UCSD-AML1 (cell line): ENCODE data around the gene AGTRAP.

Source experiments
- DNase-seq: peaks from one replicate; lab custom pipeline; 2025; ENCODE audit not compliant: unreplicated experiment; lab: John Stamatoyannopoulos, UW

Gene AGTRAP

DNA sequence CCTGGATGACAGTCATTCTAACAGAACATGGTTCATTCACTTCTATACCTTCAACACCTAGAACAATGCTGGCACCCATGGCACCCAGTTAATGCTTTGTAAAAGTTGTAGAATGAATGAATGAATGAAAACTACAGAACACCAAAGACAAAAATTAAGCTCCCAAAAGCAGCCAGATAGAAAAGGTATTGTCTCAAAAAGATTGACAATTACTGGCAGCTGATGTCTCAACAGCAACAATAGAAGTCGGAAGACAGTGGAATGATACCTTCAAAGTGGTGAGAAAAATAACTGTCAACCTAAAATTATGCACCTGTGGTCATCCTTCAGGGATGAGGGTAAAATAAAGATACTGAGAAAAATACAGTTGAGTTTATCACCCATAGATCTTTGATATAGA lies 21.1 kb downstream of the AGTRAP start:
- DNase-seq, result no peak

DNA sequence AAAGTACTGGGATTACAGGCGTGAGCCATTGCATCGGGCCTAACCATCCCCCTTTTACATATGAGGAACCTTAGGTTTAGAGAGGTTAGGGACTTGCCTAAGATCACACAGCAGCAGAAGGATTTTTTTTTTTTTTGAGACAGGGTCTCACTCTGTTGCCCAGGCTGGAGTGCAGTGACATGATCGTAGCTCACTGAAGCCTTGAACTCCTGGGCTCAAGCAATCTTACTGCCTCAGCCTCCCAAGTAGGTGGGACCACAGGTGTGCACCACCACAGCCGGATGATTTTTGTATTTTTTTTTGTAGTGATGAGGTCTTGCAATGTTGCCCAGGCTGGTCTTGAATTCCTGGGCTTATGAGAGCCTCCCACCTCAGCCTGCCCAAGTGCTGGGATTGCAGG lies 23.9 kb downstream of the AGTRAP start:
- no peak for DNase-seq

DNA sequence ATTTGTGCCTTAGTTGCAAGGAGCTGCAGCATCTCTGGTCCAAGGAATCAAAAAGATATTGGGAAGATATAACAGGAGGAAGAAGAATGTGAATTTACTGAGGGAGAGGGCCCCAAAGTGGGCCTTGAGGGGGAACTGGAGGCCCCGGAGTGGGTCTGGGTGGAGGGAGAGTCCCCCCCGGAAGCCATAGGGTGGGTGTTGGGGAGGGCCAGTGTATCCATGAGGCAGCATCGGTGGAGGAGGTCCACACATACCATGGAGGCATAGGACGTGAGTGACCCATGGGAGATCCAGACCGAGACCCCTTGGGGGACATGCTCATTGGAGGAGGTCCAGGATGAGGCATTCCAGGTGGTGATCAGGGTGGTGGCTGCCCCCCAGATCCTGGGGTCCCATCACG lies 25.3 kb downstream of the AGTRAP start:
- no peak for DNase-seq

DNA sequence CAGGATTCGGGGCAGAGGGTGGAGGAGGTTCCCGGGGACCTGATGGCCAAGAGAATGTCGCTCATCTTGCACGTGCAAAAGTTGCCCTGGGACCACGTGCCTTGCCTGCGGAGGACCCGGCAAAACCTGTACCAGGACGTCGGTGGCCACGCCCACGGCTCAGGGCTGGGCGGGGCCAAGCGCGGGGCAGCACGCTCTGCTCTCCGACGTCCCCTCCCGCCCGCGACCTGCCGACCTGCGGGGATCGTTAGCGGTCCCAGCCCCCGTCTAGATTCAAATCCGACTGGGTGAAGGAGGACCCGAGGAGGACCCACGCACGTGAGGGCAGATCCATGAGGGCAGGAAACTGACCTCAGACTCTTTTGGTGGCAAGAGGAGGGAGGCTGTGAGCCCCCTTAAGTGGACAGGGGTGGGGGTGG lies 26.1 kb downstream of the AGTRAP start, which contains the start of gene C1orf167:
Gene C1orf167, plus strand, starts transcription at position 206 of the 419 bp plus-strand sequence. CDS start 2,208 bp downstream, outside the sequence.
- DNase-seq, result no peak

DNA sequence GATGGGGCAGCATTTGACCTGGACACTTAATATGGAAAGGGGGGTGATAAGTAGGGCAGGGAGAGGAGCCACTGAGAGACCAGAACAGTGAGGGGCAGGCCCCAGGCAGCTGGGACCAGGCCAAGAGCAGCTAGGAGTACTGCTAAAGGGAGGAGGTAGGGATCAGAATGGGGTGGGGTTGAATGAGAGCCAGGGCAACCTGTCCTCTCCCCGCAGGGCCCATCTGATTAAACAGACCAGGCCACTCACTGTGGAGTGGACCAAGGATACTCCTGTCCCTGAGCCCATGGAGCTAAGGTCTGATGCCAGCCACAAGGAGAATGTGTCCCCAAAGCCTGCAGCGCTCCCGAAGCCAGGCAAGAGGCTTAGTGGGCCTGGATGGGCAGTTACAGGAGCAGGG lies 28.2 kb downstream of the AGTRAP start:
- no peak for DNase-seq

DNA sequence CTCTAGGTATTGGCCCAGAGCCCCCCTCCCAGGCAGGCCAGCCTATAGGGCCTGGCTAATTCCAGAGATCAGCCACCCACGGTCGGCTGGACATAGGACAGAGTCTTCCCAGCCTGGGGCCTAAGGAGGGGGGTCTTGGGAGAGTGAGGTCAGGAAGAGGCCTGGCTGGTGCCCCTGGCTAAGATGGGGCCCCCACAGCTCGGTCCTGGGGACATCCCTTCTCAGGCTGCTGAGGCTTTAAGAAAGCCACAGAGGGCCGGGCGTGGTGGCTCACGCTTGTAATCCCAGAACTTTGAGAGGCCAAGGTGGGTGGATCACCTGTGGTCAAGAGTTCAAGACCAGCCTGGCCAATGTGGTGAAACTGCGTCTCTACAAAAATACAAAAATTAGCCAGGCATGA lies 28.6 kb downstream of the AGTRAP start:
- no peak for DNase-seq

DNA sequence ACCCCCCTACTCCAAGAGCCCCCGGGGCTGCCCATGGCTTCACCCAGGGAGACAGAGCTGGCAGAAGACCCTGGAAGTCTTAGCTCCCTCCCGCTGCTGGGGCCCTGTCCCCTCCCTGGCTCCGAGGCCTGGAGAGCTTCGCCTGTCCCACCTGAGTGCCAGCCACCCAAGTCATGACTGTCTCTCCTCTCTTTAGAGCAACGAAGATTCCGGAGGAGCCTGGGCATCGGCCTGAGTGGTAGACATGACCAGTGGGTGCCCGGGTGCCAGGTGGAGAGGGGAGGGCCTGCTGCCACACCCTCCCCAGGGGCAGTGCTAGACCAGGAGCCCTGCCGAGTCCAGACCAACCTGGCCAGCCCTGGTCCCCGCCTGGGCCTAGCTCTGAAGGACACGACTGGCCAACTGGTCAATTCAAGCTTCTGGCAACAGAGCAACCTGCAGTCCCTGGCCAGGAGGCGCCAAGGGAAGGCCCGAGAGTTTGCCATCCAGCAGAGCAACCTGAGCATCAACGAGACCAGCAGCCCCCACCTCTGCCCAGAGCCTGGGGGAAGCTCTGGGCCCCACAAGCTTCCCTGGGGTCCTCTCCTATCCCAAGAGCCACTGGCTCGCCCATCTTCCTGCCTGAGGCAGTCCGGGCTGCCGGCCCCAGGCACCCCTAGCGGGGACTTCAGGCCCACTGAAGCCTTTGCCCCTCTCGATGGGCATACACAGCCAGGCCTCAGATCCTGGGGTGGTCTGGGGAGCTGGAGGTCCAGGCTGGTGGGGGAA lies 29.9 kb downstream of the AGTRAP start:
- no peak for DNase-seq

DNA sequence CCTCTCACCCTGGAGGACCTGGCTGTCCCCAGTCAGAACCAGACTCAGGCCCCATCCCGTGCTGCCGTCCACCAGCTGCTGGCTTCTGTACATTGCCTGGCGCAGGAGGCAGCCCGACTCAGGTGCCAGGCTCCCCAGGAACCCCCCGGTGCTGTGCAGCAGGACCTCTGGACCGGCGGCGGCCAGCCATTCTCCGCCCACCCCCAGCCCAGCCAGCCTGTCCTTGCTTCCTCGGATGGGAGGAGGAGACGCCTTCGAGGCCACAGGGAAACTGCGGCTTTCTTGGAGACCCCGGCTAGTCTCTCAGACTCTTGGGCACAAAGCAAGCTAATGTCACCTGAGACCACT lies 30.5 kb downstream of the AGTRAP start:
- DNase-seq, result no peak

DNA sequence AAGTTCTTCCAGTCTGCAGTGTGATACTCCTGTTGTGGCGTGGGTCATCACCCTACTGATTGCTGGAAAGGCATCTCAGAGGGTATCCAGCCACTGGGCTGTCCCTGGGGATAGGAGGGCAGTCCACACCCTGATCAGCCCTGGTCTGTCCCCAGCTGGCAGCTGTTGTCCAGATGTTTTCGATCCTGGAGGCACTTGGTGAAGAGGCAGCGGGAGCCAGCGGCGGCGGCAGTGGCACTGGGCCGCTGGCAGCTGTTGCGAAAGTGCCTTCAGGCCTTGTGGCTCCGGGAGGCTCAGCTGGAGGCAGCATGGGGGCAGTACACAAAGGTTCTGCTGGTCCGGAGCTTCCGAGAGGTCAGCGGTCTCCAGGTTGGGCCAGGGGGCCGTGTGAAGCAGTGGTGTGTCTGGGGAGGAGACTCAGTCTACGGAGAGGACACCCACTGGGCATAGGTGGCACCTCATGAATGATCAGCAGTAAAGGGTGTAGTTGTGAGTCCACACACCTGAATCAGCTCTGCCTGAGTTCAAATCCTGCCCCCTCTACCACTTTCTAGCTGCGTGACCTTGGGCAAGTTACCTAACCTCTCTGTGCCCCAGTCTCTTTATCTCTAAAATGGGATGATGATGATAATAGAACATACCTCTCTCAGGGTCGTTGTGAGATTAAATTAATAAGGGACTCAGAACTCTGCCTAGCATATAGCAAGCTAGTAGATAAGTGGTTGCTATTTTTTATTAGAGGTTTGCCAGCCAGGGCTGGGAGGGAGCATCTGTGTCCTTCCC lies 32.2 kb downstream of the AGTRAP start:
- DNase-seq, result no peak

DNA sequence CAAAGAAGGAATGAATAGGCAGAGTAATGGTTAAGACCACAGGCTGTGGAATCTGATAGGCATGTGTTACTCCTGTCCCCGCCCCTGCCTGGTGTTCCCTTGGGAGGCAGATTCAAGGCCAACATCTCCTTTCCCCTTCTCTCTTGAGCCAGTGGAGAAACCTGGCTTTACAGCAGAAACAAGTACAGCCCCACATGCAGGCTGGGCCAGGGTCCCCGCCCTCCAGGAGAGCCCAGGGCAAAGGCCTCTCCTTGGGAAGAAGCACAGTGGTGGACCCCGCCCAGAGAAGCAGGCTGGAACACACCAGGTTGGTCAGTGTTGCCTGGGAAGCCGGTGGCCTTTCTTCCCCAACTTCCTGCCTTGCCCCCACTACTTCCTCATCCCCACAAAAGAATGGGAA lies 32.9 kb downstream of the AGTRAP start:
- no peak for DNase-seq

DNA sequence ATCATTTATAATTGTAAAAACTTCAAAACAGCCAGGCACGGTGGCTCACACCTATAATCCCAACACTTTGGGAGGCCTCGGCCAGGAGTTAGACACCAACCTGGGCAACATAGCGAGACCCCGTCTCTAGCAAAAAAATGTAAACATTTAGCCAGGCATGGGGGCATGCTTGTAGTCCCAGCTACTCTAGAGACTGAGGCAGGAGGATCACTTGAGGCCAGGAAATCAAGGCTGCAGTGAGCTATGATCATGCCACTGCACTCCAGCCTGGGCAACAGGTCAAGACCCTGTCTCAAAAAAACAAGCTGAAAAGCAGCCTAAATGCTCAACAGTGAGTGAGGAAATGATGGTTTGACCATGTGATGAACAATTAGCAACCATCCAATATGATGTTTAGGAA lies 33.3 kb downstream of the AGTRAP start:
- DNase-seq, result no peak

DNA sequence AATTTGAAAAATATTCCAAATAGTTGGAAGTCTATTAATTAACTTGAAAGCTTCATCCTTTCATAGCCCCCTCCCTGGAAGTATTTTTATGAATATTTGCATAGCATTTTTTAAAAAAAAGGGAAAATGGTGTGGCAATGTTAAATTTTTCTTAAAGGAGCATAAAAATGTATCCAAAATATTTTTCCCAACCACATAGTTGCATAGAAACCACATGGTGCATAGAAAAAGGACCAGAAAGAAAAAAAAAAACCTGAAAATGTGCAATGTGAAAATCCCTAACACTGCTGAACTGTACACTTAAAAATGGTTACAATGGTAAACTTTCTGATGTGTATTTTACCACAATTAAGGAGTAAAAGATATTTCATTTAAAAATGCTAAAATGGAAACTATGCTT lies 34.1 kb downstream of the AGTRAP start:
- no peak for DNase-seq

DNA sequence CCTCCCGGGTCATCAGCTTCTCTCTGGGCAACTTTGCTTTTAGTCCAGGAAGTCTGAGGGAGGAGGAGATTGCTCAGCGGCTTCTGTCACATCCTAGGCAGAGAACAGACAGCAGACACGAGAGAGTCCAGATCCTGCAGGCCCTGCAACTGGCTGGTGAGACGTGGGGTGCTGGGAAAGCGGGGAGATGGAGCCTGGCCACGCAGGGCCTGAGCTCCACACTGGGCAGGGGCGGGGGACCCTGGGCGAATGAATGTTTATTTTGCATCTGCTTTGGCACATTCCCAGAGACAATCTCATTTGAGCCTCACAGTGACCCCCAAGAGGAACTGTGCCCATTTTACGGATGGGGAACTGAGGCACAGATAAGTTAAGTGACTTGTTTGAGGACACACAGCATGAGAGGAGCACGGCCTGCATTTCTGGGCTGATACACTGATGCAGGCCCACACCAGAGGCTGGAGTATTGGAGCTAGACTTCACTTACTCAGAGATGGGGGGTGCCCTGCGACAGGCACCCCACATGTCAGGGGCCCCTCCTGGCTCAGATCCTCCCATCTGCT lies 35.6 kb downstream of the AGTRAP start:
- DNase-seq, result no peak

DNA sequence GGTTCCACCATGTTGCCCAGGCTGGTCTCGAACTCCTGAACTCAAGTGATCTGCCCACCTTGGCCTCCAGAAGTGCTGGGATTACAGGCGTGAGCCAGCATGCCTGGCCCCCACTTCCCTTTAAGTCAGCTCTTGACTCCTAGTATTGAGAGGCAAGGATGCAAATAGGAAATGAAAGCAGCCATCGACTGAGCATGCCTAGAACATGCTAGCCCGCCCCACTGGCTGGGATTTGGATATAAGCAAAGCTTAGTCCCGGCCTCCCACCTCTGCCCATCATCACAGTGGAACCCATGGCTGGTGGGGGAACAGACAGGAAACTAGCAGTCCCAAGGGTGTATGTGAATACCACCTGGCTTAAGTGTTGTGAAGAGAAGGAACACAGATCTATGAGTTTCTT lies 36.5 kb downstream of the AGTRAP start:
- DNase-seq, result no peak

DNA sequence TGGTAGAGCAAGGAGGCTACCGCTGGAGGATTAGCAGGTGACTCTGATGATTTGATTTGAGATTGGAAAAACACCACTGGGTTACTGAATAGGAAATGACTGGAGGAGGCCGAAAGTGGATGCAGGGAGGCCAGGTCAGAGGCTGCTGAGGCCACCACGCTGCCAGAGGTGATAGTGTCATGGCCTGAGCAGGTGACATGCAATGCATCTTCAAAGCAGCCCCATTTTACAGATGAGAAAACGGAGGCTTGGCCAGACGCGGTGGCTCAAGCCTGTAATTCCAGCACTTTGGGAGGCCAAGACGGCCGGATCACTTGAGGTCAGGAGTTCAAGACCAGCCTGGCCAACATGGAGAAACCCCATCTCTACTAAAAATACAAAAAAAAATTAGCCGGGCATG lies 38.8 kb downstream of the AGTRAP start:
- DNase-seq, result no peak

DNA sequence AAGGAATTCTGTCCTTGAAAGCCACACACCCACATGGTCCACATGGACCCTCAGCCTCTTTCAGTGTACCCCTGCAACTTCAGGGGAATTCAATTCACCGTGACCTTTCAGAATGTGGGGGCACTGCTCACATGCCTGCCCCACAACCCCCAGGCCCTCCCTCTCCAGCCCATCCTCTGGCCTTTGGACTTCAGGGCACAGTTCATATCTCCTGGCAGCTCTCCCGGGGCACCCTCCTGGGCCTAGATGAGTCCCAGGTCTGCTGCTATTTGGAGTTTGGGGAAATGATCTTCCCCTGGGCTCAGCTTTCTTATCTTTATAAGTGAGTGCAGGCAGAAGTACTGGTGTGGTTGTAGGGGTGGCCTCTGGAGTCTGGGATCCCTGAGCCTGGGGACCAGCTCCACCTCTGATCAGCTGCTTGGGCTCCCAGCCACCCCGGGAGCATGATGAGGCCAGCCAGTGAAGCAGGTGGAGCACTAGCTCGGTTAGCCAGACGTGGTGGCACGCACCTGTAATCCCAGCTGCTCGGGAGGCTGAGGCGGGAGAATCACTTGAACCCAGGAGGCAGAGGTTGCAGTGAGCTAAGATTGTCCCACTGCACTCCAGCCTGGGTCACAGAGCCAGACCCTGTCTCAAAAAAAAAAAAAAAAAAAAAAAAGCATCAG lies 41.9 kb downstream of the AGTRAP start:
- no peak for DNase-seq

DNA sequence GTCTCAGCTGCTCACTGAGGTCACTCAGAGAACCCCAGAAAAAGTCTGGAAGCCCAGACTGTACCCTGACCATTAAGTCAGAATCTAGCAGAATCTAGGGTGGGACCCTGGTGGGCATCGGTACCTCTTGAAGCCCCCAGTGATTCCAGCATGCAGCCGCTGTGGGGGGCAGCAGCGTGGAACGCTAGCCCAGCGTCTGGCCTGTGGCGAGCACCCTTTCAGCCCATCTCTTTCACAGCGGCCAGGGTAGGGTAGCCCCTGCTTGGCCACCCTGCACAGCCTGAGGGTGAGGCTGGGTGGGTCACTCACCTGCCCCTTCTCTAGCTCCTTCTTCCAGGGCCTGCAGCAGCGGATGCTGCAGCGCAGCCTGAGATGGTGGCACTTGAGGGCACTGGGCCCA lies 42.4 kb downstream of the AGTRAP start:
- no peak for DNase-seq

DNA sequence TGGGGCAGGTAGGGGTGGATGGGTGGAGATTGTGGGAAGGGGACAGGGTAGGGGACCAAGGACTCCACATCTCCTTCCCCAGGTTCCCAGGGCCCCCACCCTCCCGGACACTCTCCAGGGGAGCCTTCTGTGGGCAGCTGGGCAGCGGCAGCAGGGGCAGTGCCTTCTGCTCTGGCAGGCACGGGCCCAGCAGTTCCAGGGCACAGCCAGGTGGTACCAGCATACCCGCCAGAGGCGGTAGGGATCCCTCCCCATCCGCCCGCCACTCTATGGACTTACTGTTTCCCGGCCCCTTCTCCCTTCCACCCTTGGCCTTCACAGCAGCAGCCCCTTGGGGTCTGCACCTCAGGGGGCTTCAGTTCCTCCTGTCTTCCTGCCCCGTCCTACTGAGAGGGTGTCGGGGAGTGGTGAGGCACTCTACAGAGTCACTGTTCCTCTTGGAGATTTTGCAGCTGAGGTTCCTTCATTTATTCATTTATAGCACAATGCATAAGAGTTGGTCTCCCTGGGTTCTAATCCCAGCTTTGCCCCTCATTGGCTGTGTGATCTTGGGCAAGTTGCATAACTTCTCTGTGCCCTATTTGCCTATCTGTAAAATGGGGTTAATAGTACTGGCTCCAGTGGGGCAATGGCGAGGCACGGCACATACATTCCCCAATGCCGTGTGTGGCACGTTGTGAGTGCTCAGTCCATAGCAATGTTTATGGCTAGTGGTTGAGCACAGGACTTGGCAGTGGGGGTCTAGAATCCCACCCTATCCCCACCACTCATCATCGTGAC lies 43.1 kb downstream of the AGTRAP start:
- DNase-seq, result no peak

DNA sequence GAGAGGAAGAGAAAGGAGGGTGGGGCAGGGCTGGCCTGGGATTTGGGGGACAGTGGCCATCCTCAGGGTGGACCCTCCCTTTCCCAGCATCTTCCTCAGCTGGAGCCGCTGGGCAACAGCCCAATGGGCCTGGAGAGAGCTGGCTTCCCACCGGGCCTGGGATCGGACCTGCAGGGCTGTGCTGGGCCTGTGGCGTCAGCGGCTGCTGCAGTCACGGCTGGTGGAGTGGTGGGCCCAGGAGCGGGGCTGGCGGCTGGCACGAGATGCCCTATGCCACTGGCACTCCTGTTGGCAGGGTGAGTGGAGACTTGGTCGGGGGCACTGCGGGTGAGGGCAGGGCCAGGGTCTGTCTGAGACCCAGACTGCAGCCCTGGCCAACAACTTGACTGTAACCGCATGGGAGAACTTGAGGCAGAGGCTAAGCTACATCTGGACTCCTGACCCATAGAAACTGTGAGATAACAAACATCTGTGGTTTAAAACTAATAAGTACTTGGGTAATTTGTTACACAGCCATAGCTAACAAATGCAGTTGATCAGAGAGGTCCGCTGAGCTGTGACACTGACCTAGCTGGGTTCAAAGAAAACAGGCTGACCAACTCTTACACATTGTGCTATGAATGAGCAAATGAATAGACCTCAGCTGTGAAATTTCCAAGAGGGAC lies 43.9 kb downstream of the AGTRAP start:
- DNase-seq, result no peak

DNA sequence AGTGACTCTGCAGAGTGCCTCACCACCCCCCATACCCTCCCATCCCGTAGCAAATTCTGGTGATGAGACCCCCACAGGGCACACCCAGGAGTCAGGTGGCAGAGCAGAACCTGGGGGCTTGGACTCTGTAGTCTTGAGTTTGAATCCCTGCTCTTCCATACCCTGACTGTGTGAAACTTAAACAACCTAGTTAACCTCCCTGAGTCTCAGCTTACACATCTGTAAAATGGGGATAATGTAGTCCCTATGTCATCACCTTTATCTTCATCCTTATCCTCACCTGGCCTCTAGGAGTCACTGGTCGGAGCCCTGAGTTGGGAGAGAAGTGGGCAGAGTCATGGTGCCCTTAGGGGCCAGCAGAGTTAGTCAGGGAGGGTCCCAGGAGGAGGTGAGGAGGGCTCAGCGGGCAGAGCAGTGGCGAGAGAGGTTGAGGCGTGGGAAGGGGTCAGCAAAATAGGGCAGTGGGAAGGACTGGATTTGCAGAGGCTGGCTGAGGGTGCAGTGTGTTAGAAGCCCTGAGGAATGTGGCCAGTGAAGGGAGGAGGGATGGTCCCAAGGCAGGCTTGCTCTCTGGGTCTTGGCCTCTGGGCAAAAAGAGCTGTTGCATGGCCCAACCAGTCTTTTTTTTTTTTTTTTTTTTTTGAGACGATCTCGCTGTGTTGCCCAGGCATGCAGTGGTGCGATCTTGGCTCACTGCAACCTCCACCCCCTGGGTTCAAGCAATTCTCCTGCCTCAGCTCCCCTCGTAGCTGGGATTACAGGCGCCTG lies 44.6 kb downstream of the AGTRAP start:
- no peak for DNase-seq
